GM19240 (cell line): ENCODE measurements around the gene STK32C.

Experiments
- DNase-seq: peaks from one replicate; pipeline ENCODE4 v3.0.0; 2011; ENCODE audit warnings: low spot score; ENCODE audit not compliant: insufficient read length

The STK32C gene

GRCh38 chr10:132249226-132249724 is 58.5 kb downstream of the STK32C start:
- DNase-seq: no peak

GRCh38 chr10:132248455-132249225 is 59.1 kb downstream of the STK32C start:
- DNase-seq: peak; percentile 62

GRCh38 chr10:132247943-132248342 is 59.8 kb downstream of the STK32C start:
- no peak for DNase-seq

DNA sequence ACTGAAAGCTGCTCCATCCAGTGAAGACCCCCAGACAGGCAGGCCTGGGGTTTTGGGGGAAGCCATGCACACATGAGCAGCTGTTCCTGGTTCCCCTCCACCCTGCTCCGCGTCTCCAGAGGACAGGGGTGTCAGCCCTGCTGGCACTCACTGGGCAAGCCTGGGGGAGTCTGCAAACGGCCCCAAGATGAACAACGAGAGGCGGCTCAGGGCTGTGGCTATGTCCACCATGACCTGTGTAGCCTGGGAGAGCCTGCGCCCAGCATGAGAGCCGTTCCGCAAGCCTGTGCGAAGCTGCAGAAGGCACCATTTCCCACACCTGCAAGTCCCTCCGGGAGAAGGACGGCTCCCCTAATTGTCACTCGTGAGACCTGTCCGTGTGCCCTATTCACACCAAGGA is 61.5 kb downstream of the STK32C start:
- DNase-seq: no peak

- DNase-seq: no peak
Measured at GRCh38 chr10:132245056-132245455, 62.7 kb downstream of the STK32C start.

- no peak for DNase-seq
Measured at GRCh38 chr10:132243626-132244025, 64.1 kb downstream of the STK32C start.

DNA sequence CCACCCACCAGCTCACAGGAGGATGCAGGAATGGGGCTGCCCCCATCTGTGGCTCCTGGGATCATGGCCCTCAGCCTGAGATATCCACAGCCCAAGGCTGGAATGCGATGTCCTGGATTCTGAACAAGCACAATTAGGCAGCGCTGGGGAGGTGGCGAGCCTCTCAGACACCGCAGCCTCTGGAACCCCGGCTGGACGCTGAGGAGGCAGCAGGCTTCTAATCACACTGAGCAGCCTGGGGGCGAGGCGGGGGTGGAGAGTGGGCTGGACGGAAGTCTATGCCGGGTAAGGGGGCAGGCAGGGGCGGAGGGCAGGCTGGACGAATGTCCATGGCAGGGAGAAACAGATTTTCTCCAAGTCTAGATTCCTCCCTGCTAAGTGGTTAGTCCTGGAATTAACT is 64.6 kb downstream of the STK32C start:
- no peak for DNase-seq

- DNase-seq: no peak
Measured at GRCh38 chr10:132242103-132242840, 65.5 kb downstream of the STK32C start.

GRCh38 chr10:132241496-132241895 is 66.3 kb downstream of the STK32C start:
- no peak for DNase-seq

GRCh38 chr10:132241086-132241485 is 66.7 kb downstream of the STK32C start:
- DNase-seq: no peak

DNA sequence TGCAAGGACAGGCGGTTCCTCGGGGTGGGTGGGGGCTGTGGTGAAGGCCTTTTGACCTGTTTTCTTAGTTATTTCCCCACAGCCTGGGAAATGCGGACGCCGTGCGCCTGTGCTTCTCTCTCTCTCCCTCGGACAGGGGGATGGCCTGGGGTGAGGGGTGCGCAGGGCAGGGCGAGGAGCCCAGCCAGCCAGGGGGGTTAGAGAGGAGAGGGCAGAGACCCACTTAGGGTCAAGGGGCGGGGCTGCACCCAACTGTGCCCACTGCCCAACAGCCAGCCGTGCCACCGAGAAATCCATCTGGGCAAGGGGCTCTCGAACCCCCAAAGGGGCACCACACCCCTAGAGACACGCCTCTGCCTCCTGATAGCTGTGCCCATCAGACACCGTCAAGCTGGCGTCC is 67.2 kb downstream of the STK32C start:
- no peak for DNase-seq

- no peak for DNase-seq
Measured at GRCh38 chr10:132240156-132240555, 67.6 kb downstream of the STK32C start.

GRCh38 chr10:132239126-132240031 is 68.4 kb downstream of the STK32C start:
- no peak for DNase-seq

DNA sequence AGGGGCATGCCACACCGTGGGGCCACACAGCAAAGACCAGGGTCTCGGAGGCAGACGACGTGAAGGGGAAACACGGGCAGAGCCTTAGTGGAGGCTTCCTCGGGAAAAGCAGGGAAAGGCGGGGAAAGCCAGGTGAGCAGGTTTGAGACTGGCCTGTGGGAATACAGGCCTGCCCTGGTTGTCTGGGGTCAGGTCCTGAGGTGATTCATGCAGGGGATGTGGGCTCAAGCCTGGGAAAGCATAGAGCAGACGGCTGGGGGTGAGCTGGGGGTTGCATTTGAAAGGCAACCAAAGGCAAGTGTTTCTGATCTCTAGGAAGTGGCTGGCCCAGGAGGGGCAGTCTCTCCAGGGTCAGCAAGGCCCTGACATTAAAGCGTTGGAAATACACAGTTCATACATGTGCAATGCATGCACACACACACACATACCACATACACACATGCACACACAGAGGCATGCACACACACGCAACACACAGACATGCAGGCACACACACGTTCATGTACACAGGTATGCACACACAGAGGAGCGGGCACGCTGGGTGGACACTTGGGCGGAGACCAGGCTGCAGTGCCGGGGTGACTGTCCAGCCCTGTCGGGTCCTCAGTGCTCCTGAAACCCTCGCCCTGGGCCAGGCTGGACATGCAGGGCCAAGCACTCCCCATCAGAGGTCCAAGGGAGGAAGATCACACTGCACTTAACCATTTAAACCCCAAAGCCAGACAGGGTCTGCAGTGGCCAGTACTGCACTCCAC is 69.2 kb downstream of the STK32C start:
- DNase-seq: no peak

DNA sequence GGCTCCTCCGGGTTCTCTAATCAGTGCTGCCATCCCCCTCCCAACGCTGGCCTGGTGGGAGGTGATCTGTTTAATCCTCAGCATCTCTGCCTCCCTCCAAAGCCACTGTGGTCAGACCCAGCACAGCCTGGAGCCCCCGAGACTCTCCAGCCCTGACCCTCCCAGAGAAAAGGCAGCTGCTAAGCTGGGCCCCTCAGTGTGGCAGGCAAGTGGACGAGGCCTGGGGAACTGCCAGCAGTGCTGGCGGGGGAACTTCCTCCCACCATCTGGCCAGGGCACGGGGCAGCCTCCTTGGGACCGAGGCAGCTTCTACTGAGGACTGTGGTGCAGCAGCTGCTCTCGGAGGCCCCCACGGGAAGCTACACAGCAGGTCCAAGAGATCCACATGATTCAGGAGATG is 69.9 kb downstream of the STK32C start:
- DNase-seq: no peak

DNA sequence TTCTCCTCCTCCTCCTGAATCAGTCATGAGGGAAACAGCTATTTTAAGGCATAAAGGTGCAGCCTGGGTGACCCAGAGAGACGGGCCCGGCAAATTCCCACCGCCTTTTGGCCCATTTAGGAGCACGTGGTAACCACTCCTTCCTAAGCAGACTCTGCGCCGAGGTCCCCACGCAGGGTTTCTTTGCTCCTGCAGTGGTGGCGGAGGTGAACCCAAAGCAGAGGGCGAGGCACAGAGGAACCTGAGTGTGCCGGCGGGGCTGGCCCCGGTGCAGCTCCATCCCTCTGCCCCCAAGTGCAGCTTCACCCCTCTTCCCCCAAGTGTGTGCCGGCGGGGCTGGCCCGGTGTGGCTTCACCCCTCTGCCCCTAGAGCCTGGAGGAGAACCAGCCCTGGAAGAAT is 70.4 kb downstream of the STK32C start:
- DNase-seq: no peak

DNA sequence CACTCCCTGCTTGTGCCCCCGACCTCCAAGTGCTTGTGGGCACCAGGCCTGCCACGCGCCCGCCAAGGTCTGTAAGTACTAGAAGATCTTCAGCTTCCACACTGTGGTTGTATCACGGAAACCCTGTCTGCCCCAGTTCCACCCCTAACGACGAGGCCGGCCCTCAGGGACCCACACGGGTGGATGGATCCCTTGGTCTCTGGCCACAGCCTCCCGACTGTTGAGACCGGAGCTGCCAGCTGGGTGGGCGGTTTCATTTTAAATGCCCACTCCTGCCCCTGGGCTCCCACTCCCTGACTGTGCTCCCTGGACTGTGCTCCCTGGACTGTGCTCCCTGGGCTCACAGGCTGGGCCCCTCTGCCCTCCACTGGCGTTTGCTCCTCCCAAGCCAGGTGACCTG is 70.9 kb downstream of the STK32C start:
- no peak for DNase-seq

DNA sequence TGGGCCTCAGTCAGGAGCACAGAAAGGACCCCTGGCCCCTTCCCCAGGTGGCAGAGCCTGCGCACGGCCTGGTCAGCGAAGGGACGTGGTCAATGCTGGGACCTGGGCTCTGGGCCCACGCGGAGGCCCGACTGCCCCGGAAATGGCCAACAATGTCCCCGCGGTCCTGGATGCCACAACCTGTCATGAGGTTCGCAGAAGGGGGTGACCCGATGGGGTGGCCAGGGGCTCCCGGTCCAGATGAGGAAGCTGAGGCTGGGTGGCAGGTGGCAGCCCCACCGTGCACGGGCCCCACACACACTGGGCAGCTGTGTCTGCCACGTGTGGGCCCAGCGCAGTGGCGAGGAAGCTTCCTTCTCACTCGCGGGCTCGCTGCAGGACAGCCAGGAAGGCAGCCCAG is 71.6 kb downstream of the STK32C start:
- no peak for DNase-seq

DNA sequence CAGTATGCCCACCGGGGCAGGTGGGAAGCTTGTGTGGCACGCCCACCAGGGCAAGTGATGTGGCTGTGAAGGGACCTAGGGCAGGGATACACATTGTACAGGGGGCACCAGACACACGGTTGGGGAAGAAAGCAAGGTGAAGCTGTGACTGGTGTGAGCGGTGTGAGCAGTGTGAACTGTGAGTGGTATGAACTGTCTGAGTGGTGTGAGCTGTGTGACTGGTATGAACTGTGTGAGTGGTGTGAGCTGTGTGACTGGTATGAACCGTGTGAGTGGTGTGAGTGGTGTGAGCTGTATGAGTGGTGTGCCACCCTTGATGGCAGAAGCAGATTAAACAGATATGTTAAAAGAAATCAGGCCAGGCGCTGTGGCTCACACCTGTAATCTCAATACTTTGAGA is 72.9 kb downstream of the STK32C start:
- no peak for DNase-seq

GRCh38 chr10:132233501-132234085 is 74.2 kb downstream of the STK32C start:
- DNase-seq: no peak

GRCh38 chr10:132232981-132233380 is 74.8 kb downstream of the STK32C start:
- DNase-seq: no peak
